Stimulated activated CD8-positive, alpha-beta memory T cell treated with anti-CD3 and anti-CD28 coated beads, Interleukin-2, amount 100 ng/mL, for 1 hour (primary cell): Measurements from ENCODE around the gene USP31.

ENCODE experiments used
- DNase-seq, 2 donors: peaks; one replicate each; pipeline ENCODE4 v3.0.0-alpha.2; 2020; ENCODE audit warnings: low read depth in 2 of 2

USP31 gene

GRCh38 chr16:23149267-23149992 lies at the start of gene USP31:
Gene USP31, minus strand, starts transcription at chr16:23149452. Its CDS starts 182 bp downstream, at chr16:23149270.
- peak; percentile 77 to 79 for DNase-seq

GRCh38 chr16:23196539-23196938 lies 47.3 kb upstream of the USP31 start:
- no peak for DNase-seq

GRCh38 chr16:23195366-23195978 lies 46.2 kb upstream of the USP31 start:
- no peak for DNase-seq

GRCh38 chr16:23194497-23195221 lies 45.4 kb upstream of the USP31 start:
- DNase-seq = no peak

- DNase-seq = no peak
Measured at GRCh38 chr16:23188911-23189310, 39.7 kb upstream of the USP31 start.

- no peak for DNase-seq
Measured at GRCh38 chr16:23187341-23187740, 38.1 kb upstream of the USP31 start.

- no peak for DNase-seq
Measured at GRCh38 chr16:23186171-23186570, 36.9 kb upstream of the USP31 start.

- DNase-seq = no peak
Measured at GRCh38 chr16:23185656-23186055, 36.4 kb upstream of the USP31 start.

- no peak for DNase-seq
Measured at GRCh38 chr16:23183543-23183862, 34.3 kb upstream of the USP31 start.

- DNase-seq = no peak
Measured at GRCh38 chr16:23182679-23183542, 33.7 kb upstream of the USP31 start, which contains the start of gene SCNN1G. Gene SCNN1G, plus strand, starts transcription at chr16:23182745. Its CDS starts 3,527 bp downstream, at chr16:23186272.

GRCh38 chr16:23182206-23182678 lies 33.0 kb upstream of the USP31 start:
- DNase-seq = peak; percentile 15 to 33

GRCh38 chr16:23181506-23181905 lies 32.3 kb upstream of the USP31 start:
- DNase-seq = no peak

- DNase-seq = no peak
Measured at GRCh38 chr16:23175651-23176050, 26.4 kb upstream of the USP31 start.

GRCh38 chr16:23174622-23175021 lies 25.4 kb upstream of the USP31 start:
- no peak for DNase-seq

GRCh38 chr16:23172994-23173393 lies 23.7 kb upstream of the USP31 start:
- DNase-seq = no peak

- DNase-seq = no peak
Measured at GRCh38 chr16:23172583-23172982, 23.3 kb upstream of the USP31 start.

GRCh38 chr16:23164736-23165135 lies 15.5 kb upstream of the USP31 start:
- no peak for DNase-seq

GRCh38 chr16:23163921-23164320 lies 14.7 kb upstream of the USP31 start:
- DNase-seq = no peak

- no peak for DNase-seq
Measured at GRCh38 chr16:23160574-23160973, 11.3 kb upstream of the USP31 start.

GRCh38 chr16:23160082-23160481 lies 10.8 kb upstream of the USP31 start:
- no peak for DNase-seq

- no peak for DNase-seq
Measured at GRCh38 chr16:23158114-23158513, 8.9 kb upstream of the USP31 start.

GRCh38 chr16:23156946-23157460 lies 7.8 kb upstream of the USP31 start:
- no peak for DNase-seq
